AG09319 (cell line): ENCODE measurements around the gene PUSL1.

Experiments used
- DNase-seq: peaks from one replicate; pipeline ENCODE4 v3.0.0-alpha.2; 2010; ENCODE audit warnings: low read depth; ENCODE audit errors: extremely low read depth
- CTCF ChIP-seq: IDR thresholded peaks from 2 replicates; pipeline ENCODE4 v1.5.1; 2011; ENCODE audit warnings: low read depth, mild to moderate bottlenecking, inconsistent platforms, low read length, moderate library complexity

PUSL1 gene

GRCh38 chr1:1340791-1341548 is 32.6 kb downstream of the PUSL1 start:
- TF ChIP-seq CTCF: no peak

GRCh38 chr1:1341549-1342021 is 33.2 kb downstream of the PUSL1 start:
- TF ChIP-seq CTCF: no peak
- no peak for DNase-seq

More at GRCh38 chr1:1340791-1341548, 32.6 kb downstream of the PUSL1 start:
- no peak for DNase-seq

GRCh38 chr1:1342061-1342562 is 33.7 kb downstream of the PUSL1 start:
- DNase-seq: no peak
- TF ChIP-seq CTCF: no peak

GRCh38 chr1:1342584-1343115 is 34.3 kb downstream of the PUSL1 start:
- no peak for DNase-seq
- TF ChIP-seq CTCF: no peak

GRCh38 chr1:1343811-1344421 is 35.5 kb downstream of the PUSL1 start:
- no peak for DNase-seq
- TF ChIP-seq CTCF: no peak

GRCh38 chr1:1344655-1345361 is 36.4 kb downstream of the PUSL1 start:
- TF ChIP-seq CTCF: peak; percentile 32
- no peak for DNase-seq
